Hematopoietic multipotent progenitor cell treated with erythropoietin and hydrocortisone succinate and interleukin-3 and kit ligand, for 4 days (in vitro differentiated cells): ENCODE data around the gene SSU72.
"Not testable (repeated sequence)": the region's sequence is repeated elsewhere in the genome, so short reads cannot be mapped to it uniquely, and the experiment has no call there.

Experiments used
- DNase-seq: peaks from one replicate; pipeline ENCODE4 v3.0.0-alpha.2; 2015

SSU72 gene

GRCh38 chr1:1609822-1610485, 35.3 kb upstream of the SSU72 start:
- DNase-seq: no peak

DNA sequence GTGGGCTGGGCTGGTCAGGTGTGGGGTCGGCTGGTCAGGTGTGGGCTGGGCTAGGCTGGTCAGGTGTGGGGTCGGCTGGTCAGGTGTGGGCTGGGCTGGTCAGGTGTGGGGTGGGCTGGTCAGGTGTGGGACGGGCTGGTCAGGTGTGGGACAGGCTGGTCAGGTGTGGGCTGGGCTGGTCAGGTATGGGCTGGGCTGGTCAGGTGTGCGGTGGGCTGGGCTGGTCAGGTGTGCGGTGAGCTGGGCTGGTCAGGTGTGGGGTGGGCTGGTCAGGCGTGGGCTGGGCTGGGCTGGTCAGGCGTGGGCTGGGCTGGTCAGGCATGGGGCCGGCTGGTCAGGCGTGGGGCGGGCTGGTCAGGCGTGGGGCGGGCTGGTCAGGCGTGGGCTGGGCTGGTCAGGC, 31.6 kb upstream of the SSU72 start:
- no peak for DNase-seq

DNA sequence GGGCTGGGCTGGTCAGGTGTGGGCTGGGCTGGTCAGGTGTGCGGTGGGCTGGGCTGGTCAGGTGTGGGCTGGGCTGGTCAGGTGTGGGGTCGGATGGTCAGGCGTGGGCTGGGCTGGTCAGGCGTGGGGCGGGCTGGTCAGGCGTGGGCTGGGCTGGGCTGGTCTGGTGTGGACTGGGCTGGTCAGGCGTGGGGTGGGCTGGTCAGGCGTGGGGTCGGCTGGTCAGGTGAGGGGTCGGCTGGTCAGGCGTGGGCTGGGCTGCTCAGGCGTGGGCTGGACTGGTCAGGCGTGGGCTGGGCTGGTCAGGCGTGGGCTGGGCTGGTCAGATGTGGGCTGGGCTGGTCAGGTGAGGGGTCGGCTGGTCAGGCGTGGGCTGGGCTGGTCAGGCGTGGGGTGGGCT, 31.1 kb upstream of the SSU72 start:
- no peak for DNase-seq

GRCh38 chr1:1605034-1605591, 30.4 kb upstream of the SSU72 start:
- DNase-seq: peak; percentile 40

GRCh38 chr1:1604374-1605033, 29.8 kb upstream of the SSU72 start:
- no peak for DNase-seq

- no peak for DNase-seq
Measured at GRCh38 chr1:1603671-1604373, 29.2 kb upstream of the SSU72 start.

- no peak for DNase-seq
Measured at GRCh38 chr1:1602968-1603506, 28.4 kb upstream of the SSU72 start.

DNA sequence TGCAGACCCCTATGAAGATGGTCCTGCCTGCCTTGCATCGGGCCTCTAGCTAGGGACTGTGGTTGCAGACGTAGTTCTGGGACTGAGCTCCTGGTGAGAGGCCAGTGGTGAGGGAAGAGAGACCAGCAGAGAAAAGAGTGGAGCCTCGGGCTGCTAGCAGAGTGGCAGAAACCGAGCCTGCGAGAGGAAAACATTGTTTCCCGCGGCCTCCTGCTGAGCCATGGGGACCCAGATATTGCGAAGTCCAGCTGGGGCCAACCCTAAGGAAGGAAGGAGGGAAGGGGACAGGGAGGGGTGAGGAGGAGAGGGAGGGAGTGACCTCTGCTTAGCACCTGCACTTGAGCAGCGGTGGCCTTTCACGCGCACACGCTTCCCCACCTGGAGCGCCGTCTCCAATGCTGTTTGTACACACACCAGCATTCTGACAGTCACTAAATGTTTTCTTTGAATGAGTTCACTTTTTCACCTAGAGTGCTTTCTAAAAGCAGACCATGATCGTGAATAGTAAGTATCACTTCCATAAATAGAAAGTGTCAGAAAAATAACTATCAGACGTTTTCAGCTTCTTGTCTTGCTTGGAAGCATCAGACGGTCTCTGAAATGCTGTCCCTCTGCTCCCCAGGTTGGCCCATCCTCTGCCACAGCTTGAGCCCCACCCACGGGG, 27.8 kb upstream of the SSU72 start:
- no peak for DNase-seq

GRCh38 chr1:1601564-1602303, 27.1 kb upstream of the SSU72 start:
- no peak for DNase-seq

DNA sequence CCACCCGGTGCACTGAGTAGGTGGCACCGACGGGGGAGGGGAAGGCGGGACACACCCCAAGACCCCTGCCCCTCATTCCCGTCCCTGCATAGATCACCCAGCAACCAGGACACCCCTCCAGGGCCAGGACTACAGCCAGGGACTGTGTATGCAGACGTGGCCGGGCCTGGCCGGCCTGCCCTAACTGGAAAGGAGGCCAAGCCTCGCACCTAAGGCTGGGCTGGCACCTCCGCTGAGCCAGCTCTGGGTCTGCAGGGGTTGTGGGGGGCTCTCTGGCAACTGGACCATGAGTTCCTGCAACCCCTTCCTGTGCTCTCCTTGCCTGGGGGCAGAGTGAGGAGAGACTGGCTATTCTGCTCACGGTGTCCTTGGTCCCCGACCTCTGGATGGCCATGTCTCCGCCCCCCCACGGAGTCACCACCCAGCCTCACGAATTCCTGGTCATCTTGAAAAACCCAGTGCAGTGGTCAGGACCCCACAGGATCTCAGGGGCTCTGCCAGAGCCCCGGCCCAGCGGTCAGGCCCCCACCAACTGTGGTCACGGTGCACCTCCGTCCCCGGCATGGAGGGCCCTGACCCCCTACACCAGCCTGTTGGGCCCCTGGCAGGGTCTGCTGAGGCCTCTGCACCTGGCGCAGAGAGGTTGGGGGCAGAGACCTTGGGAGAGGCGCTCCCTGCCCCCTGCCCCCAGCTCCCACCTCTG, 26.3 kb upstream of the SSU72 start:
- no peak for DNase-seq

DNA sequence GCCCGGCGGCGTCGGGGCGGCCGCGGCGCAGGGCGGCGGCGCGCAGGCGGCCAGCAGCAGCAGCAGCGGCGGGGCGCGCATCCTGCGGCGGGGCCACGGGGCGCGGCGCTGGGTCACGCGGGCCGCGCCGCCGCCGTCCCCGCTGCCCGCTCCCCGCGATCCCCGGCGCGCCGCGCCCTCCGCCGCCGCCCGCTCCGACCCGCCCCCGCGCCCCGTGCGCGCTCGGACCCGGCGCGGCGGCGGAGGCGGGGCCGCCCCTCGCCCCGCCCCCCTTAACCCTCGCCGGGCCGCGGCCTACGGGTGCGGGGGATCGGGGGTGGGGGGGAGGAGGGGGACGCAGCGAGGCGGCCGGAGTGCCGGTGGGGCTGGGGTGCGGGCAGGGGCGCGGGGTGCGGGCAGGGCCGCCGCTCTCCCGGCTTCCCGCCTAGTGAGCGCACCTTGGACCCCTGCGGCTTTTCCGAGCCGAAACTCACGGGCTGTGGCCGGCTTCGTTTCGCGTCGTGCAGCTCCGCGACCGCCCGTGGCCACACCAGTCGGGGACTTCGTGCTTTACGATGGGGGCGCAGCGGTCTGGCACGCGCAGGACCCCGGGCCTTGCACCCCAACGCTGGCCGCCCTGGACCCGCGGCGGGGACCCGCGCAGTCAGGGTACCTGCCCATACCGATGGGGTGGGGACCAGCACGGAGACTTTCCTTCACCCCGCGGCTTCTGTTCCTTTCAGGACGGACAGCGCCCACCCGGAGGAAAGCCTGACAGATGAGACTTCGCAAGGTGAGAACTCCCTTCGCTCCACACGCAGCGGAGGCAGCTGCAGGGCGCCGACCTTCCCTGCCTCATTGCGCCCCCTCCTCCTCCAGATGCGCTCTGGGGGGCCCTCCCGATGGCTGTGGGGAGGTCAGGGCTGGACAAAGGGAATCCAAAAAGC, 25.5 kb upstream of the SSU72 start, which contains the start of gene FNDC10:
Gene FNDC10, minus strand, starts transcription at position 201 of the 926 bp plus-strand sequence. Its CDS starts 120 bp downstream, at position 81.
- DNase-seq: no peak

DNA sequence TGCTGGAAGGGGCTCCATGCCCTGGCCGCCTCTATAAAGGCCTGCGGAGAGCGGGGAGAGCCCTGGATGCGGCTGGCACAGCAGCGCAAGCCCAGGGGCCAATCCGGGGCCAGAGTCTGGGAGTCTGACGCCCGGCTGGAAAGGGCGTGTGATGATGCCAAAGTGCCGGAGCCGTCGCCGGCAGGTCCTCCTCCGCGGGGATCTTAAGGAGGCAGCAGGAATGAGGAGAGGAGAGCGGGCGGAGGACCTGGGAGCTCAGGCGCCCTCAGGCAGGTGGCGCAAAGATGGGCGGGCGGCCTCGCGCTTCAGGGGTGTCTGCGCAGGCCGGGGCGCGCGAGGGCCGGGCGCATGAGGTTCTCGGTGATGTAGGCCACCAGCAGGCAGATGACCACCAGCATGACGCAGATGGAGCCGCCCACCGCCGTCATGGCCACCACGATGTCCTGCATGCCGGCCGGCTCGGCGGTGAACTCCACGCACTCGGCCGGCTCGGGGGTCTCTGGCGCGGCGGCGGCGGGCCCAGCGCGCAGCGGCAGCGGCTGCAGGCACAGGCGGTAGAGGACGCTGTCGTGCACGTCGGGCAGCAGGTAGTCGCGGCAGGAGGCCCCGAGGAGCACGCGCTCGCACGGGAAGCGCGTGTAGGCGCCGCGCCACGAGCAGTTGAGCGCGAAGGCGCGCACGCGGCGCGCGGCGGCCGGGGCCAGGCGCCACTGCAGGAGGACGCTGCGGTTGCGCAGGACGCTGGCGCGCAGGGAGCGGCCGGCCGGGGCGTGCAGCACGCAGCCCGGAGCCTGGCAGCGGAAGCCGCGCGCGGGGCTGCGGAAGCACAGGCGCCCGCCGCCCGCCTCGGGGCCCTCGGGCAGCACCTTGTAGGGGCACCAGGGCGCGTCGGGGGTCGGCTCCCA, 24.6 kb upstream of the SSU72 start:
- peak; percentile 73 for DNase-seq

DNA sequence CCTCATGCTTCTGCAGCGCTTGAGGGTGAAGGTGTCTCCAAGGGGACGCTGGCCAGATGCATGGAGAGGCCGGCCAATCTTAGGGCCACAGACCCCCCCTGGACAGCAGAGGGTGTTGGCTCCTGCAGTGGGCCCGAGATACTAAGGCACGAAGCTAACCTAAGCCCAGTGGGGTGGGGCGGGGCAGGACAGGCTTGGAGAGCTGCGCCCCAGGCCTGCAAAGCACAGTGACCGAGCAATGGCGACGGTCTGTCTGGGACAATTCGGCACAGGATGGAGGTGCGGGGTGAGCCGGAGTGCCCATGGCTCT, 24.0 kb upstream of the SSU72 start:
- DNase-seq: no peak

DNA sequence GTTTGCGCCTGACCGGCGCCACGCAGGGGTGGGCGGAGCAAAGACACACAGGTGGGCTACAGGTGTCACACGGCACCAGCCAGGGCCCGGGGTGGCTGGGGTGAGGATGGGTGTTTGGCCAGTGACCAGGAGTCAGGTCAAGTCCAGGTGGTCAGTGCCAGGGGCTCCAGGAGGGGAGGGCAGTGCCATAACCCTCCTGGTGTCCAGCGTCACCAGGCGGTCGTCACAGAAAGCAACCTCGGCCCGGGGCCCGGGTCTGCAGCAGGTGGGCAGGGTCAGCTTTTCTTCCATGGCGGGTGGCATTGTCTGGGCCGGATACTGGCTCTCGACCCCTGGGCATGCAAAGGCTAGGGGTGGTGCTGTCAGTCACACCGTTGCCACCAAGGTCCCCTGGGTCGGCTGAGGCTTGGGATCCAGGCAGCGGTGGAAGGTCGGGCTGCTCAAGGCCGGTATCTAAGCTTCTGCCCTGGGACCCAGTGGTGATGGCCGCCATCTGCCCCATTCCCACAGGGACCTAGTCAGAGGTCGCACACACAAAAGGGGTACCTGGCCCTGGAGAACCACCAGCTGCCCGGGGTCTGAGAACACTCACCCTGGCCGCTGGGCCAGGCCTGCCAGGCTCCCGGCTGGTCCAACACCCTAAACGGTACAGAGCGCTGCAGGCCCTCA, 23.5 kb upstream of the SSU72 start:
- DNase-seq: no peak

DNA sequence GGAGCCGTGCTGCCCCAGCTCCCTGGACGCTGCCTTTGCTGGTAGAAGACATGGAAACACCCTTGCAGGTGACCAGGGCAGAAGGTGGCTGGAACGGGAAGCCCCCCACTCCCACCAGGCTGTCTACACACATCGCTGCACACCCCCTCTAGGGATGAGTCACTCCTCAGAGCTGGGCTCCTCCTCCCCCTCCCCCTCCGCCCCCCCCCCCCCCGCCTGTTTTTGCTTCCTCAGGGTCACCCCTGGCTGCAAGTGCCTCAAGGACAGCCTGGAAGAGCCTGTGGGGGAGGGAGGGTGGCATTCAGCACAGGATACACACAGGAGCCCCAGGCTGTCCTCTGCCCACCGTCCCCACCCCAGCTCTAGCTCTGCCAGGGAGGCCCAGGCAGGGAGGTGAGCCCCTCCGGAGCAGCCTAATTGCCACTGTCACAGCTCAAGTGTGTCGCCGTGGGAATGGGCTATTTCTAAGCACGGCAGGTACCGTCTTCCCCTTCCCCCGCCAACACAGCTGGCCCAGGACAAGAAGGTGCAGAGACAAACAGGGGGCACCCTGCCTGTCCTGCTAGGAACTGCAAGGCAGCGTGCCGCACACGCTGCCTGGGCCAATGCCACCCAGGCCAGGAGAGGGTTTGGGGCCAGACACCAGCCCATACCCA, 22.7 kb upstream of the SSU72 start:
- DNase-seq: peak; percentile 67

- no peak for DNase-seq
Measured at GRCh38 chr1:1596493-1597274, 22.0 kb upstream of the SSU72 start.

- not testable (repeated sequence) for DNase-seq
Measured at GRCh38 chr1:1595341-1595740, 20.7 kb upstream of the SSU72 start.
